UCSD-AML1 (cell line): ENCODE results near the gene ANKFN1.

Experiments used
- DNase-seq: peaks from one replicate; lab custom pipeline; 2025; ENCODE audit not compliant: unreplicated experiment; lab: John Stamatoyannopoulos, UW

The ANKFN1 gene

GRCh38 chr17:56497132-56497531 is 343.9 kb downstream of the ANKFN1 start:
- DNase-seq, result no peak

DNA sequence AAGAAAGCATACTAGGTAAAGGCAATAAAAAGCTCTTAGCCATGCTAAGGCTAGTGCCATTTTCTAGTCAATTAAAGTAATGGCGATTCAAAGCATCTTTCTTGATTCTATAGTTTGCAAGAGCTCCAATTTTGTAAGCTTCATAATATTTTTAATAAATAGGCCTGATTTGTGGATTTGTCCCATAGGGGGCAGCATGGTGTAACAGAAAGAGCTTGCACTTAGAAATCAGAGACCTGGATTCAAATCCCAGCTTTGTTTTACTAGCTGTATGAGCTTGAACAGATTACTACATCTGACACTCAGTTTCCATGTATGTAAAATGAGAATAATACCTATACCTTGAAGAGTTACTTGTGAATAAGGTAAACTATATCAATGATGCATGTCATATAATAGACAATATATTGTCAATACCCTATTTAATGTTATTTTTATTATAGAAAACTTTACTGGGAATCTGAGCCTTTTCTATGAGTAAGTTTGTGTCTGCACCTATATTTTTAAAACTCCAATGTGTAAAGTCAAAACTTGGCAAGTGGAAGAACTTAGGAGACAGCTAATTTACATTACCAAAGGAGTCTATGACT is 346.6 kb downstream of the ANKFN1 start:
- no peak for DNase-seq

GRCh38 chr17:56502120-56502654 is 348.9 kb downstream of the ANKFN1 start:
- DNase-seq, result no peak

- DNase-seq, result no peak
Observed at GRCh38 chr17:56505154-56505756, 352.0 kb downstream of the ANKFN1 start.

GRCh38 chr17:56506349-56506748 is 353.1 kb downstream of the ANKFN1 start:
- no peak for DNase-seq

DNA sequence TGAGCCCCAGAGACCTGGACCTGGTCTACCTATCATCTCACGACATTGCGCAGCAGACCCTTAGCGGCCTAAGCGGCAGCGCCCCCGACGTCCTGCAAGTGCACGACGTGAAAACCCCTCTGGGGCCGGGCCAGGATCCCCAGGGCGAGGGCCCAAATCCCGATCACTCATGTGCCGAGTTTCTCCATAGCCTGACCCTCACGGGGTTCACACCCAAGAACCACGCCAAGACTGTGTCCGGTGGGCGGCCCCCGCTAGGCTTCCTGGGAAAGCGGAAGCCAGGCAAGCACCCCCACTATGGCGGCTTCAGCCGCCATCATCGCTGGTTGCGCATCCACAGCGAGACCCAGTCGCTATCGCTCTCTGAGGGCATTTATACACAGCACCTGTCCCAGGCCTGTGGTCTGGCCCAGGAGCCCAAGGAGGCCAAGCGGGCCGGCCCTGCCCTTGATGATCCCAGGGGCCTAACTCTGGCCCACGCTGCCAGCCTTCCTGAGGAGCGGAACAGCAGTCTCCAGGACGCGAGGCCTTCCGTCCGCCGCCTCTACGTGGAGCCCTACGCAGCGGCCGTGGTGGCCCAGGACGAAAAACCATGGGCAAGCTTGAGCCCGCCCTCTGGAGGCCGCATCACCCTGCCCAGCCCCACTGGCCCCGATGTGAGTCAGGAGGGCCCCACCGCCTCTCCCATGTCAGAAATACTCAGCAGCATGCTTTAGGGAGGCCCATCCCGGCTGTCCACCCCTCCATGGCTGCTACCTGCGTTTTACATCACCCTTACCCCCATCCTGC is 357.5 kb downstream of the ANKFN1 start:
- DNase-seq, result no peak

DNA sequence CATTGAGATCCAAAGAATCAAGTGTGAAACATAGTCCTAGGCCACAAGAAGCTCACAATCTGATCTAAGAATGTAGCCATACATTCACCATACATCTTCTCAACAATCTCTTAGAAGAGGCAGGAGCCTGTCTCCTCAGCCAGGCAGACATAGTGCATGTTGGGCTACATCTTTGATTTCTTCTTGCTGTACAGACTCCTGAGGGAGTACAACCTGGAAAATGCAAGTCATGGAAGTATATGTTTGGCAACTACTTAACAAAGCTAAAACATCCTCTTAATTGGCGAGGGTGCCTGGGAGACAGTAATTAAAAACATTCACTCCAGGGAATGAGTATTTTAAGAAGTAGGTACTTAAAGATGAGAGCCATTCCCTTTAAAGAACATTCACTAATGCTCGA is 361.0 kb downstream of the ANKFN1 start:
- no peak for DNase-seq

DNA sequence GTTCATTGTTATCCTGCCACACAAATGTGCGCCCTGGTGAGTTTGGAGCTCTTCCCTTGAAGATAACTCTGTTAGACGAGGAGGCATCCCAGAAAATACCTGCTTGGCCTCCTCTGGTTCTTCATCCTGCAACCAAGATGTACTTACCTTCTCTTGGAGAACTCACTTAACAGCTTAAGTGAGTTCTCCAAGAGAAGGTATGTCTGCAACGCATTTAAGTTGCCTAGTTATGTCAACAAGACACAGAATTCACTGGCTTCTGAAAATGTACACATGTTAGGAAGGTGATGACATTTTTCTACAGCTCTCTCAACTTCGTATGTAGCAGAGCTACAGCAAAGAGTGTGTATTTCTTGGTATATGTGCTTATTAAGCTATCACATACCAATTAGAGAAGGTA is 361.6 kb downstream of the ANKFN1 start:
- DNase-seq, result no peak

- no peak for DNase-seq
Observed at GRCh38 chr17:56521414-56522141, 368.3 kb downstream of the ANKFN1 start.

GRCh38 chr17:56523042-56523441 is 369.8 kb downstream of the ANKFN1 start:
- no peak for DNase-seq

DNA sequence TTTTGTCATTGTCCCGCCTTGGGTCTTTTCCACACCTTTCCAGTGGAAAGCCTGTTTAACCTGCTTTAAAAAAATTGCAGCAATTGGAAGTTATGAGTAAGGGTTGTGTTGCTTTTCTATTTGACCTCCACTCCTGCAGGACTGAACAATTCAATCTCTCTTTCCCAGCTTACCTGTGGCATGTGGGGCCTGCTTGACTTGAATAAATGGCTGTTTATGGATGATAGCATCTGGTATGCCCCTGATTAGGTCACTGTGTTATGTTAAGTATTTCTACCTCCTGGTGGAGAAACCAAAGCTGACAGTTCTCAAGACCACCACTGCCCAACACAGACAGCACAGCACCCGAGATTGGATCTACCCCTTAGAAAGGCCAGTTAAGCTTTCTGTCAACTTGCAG is 375.4 kb downstream of the ANKFN1 start:
- DNase-seq, result no peak

- DNase-seq, result no peak
Observed at GRCh38 chr17:56532926-56533325, 379.7 kb downstream of the ANKFN1 start.

- no peak for DNase-seq
Observed at GRCh38 chr17:56536766-56537165, 383.5 kb downstream of the ANKFN1 start.

- DNase-seq, result no peak
Observed at GRCh38 chr17:56540836-56541235, 387.6 kb downstream of the ANKFN1 start.

- no peak for DNase-seq
Observed at GRCh38 chr17:56543280-56543679, 390.0 kb downstream of the ANKFN1 start.

DNA sequence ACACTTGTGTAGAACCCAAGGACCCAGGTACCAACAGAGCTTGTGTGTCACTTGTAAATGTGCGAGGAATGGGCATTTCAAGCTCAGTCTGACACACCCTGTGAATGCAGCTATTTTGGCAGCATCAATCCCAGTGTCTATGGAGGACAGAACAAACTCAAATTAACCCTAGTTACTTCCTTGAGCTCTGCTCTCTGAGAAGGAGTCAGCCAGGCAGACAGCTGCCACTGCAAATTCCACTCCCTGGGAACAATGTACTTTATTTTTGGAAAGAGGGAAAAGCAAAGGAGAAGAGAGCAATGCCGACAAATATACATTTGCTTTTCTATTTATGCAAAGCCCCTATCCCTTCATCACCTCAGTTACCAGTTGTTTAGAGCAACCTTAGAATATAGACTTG is 391.8 kb downstream of the ANKFN1 start:
- DNase-seq, result no peak

- DNase-seq, result no peak
Observed at GRCh38 chr17:56545930-56546329, 392.7 kb downstream of the ANKFN1 start.

GRCh38 chr17:56548661-56549060 is 395.4 kb downstream of the ANKFN1 start:
- DNase-seq, result no peak

GRCh38 chr17:56549501-56549900 is 396.2 kb downstream of the ANKFN1 start:
- no peak for DNase-seq

DNA sequence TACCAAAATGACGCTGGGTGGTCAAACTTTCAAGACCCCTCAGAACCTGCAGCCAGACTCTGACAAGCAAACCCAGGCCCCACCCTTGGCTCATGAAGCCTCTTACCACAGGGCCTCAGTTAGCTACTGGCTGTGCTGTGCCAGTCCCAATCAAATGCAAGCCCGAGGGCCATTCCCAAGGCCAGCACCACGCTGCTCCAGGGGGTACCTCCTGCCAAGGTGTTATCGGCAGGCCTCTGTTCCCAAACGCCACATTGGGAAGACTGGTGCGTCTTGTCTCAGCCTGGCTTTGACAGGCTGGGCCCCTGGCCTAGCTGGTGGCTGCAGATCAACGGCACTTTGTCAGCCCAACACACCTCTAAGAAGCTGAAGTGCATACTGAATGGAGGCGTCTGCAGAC is 404.4 kb downstream of the ANKFN1 start:
- DNase-seq, result no peak

DNA sequence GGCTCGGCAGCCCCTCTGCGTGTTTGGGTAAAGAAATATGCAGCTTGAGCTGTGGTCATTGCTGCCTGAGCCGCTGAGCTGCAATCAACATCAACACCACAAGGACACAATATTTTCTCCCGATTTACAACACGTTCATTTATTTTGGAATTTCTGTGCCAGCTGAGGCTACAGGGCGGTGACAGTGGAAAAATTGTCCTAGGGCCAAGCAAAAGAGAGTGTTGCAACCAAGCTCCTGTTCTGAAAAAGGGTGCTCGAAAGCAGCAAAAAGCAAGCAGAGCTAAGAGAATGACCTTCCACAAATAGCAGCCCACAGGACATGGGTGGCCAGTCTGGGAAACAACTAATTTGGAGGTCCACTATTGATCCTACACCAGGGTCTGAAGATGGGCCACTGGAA is 404.8 kb downstream of the ANKFN1 start:
- DNase-seq, result no peak
